HG02798 (cell line): ENCODE data around the gene ANAPC13.

Experiments
- ATAC-seq: cut with Tn5 transposase; IDR thresholded peaks from one replicate; pipeline ENCODE4 v1.9.1; 2021; ENCODE audit warnings: mild to moderate bottlenecking; ENCODE audit not compliant: unreplicated experiment, poor library complexity

Gene ANAPC13

DNA sequence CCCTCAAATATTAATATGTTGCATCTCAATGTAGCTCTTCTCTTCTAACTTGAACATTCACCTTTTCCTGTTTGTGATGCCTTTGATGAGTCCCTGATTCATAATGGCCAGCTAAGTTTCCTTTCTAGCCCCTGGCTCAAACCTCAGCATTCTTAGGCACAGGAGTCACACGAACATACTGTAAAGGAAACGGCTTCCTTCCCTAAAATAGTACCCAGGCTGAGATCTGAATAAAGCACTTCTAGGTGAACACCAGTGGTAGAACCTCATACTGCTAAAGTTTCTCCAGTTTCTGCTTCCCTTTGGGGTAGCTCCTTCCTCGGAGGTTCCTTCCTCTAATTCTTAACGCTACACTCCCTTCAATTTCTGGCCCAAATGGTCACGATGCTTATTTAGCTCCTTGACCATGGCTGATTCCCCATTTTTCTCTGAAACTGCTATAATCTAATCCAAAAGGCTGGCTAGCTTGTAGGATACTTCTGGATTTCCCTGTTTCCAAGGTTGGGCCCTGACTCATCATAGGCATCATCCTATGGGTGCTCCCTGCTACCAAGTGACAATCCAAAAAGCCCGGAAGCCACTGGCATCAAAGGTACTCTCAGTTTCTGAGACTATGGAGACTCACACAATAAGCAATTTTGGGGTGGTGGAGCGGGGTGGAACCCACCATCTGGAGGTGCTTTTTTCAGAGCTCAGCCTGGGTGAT is 2.4 kb downstream of the ANAPC13 start:
- ATAC-seq: no peak

DNA sequence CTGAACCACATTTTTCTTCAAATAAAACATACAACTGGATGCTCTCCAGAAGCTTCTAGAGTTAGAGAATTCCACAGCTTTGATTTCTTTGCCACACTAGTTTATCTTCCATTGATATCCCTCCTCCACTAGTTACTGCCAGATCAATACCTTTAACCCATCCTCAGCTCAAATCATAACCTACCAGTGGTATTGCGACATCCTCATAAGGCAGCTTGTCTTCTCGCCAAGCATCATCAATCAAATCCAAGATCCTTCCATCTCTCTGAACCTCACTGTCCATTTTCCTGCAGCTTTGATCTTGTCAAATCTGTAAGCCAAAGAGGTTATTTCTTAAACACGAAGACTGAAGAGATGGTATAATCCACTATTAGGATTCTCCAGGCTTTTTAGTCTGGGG is 3.2 kb downstream of the ANAPC13 start:
- ATAC-seq: no peak

DNA sequence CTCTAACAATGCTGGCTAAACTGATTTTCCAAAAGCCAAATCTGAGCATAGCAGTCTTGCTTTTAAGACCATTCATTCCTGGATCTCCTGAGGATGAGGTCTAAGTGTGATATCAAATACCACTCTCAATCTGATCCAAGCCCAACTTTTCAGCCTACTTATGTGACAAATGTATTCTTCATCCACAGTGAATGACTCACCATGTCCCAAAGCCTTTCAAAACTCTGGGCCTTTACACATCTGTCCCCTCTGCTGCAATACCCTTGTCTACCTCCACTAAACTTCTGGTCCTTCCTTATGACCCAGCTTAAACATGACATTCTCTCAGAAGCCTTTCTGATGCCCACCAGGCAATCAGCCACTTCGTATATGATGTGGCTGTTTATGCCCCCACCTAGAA is 4.6 kb downstream of the ANAPC13 start:
- ATAC-seq: no peak

DNA sequence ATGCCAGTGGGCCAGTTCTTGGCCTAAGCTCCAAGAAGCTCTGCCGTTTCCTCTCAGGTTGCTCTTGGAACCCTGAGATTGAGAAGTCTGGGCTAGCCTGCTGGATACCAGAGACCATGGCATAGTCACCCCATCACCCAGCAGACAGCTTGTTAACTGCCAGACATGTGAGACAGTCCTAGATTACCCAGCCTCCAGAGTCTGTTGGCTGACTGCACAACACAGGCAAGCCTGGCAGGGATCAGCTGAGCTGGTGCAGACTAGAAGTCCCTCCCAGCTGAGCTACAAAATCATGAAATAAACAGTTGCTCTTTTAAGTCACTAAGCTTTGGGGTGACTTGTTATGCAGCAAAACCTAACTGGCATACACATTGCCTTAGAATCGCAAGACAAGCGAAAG is 5.2 kb downstream of the ANAPC13 start:
- ATAC-seq: no peak

DNA sequence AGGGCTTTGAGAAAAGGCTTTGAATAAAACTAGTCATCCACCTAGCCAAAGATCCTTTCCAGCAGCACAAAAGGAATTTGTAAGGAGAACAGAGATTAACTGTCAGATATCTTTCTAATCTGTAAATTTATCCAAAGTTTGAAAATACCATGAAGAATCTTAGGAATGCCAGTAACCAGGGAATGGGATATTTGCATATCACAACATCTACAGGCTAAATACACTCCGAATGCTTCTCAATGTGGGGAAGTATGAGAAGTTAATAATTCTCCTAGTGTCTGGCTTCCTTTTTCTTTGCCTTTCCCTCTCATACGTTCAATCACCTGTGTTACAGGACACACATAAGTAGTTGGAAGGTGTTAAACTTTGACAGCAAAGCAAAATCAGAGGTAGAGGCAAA is 7.8 kb downstream of the ANAPC13 start:
- no peak for ATAC-seq

DNA sequence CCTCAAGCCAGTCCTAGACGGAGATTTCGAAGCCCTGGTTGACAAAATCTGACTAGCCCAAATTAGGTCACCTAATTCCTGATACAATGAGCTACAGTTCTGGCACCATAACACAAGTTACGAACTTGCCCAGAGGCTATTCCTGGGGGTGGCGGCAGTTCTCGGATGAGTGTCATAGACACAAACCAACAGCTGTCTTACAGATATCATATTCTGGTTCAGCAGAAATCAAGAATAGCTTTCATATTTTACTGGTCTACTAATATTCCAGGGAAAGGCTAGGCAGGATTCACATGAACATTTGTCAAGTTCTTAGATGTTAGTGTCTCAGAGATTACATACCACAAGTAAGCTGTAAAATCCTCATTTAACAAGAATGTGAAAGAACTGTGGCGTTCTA is 8.8 kb downstream of the ANAPC13 start:
- ATAC-seq: no peak

DNA sequence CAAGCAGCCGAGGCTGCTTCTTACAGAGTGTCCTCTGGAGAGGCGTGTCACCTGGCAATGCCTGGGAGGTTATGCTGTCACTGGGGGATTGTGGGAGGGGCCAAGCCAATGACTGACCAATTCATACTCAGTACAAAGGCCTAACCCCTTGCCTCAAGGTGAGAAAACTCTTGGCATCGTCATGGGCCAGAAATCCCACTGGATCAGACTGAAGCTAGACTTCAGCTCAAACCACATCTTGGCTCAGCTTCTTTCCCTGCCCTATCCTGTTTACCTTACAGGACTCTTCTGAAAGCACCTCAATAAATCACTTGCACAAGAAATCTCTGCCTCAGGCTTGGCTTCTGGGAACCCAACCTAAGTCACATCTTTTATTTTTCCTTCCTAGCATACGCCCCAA is 9.5 kb downstream of the ANAPC13 start:
- no peak for ATAC-seq

DNA sequence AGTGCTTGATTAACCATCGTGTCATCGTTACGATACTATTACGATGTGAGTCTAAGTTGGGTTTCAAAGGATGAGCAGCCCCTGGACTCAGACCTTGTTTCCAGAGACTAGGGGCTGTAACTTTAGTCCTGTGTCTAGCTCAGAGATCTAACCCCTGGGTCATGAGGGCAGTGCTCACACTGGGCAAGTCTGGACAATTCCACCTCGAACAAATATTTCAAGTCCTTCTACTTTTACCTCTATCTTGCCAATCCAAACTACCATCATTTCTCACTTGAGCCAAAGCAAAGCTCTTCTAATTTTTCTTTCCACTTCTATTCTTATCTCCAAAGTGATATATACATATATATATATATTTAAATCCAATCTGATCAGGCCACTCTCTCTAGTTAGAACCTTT is 10.8 kb downstream of the ANAPC13 start:
- no peak for ATAC-seq

DNA sequence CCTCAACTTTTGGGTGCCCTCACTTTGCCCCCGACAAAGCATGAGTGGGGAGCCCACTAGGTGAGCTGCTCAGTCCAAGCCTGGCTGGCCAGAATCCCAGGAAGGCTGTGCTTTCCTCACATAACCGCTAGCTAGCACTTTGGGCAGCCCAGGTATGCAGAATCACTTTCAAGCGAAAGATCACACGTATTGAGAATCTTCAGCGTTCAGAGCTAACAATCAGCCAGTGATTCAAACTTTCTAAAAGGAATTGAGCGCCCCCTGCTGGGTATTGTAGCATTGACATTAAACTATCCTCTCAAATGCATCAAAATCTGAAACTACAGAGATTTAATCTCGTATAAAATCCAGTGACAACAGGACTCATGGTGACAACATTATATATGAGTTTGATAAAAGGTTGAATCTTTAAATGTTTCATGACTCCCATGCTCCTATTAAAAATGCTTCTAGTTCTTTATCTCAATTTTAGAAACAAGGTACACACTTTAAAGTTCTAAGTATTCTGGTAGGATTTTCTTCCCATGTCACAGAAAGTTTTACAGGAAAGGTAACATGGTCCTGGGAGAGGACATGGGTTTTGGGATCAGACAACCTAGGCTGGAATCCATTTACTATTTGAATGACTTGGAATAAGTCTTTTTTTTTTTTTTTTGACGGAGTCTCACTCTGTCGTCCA is 11.8 kb downstream of the ANAPC13 start:
- ATAC-seq: peak; percentile 64

DNA sequence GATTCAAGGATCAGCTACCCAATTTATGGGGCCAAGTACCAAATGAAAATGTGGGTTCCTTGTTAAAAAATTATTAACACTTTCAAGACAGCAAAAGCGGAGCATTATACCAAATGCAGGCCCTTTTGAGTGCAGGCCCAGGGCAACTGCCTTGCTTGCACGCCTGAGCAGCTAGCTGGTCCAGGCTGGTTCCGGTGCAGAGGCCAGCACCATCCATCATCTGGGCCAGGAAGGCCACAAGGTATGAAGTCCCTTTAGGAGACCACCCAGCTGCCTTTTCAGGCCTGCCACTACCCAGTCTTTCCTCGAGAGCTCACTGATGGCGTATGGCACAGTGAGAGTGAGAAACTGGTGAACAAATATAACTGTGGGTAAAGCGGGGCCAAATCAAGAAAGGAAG is 13.0 kb downstream of the ANAPC13 start:
- no peak for ATAC-seq

DNA sequence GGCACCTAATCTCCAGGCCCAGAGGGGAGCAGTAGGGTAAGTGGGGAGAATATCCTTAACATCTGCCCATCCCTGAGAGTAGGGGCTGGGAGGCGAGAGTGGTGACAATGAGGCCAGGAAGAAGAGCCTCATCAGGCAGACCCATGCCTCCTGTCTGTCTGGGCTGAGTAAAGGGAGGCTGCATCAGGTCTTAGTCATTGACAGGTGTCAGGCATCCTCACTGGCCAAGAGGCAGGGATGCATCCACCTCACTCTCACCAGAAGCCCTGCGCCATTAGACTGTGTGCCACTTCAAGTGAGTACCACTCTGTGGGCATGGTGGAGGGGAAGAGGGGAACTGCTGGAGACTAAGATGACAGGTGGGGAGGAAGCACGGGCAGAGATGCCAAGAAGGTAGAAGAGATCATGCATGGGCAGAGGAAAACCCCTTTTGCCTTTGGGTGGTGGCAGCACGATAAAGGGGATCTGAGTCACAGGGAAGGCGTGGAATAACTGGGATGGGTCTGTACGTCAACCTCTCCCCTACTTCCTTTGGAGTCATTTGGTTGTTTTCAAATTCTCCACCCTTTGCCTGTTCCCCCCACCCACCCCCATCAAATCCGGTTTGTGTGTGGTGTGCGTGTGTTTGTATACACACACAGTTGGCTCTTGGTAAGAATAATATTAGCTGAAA is 14.1 kb downstream of the ANAPC13 start:
- no peak for ATAC-seq

DNA sequence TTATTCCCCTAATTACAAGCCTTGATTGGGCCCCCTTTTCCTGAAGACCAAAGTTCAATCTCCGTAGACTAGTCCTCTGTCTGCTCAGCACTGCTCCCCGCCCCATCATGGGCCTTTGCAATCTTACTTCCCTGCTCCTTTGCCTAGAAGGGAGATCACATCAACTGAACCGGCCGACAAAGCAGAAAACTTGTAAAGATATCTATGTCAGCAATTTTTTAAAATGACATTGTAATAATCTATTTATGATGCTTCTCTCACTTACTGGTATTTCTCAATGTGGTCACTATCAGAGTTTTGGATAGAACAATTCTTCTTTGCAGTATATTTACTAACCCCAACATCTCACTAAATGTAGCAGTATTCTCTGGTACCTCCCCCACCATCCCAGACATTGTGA is 17.3 kb downstream of the ANAPC13 start:
- ATAC-seq: no peak

DNA sequence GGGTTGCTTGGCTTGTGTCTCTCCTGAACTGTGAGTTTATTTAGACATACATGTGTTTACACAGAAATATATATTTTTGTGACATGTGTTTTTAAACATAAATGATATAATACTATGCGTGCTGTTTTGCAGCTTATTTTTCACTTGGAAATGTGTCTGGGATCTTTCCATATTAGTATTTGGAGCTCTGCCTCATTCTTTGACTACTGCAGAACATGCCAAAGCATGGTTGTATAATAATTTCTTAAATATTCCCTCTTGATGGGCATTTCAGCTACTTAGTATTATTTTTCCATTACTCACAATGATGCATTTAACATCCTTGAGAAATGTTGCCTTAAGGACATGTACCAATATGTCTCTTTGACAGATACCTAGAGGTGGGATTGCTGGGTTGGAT is 19.5 kb downstream of the ANAPC13 start:
- ATAC-seq: no peak

DNA sequence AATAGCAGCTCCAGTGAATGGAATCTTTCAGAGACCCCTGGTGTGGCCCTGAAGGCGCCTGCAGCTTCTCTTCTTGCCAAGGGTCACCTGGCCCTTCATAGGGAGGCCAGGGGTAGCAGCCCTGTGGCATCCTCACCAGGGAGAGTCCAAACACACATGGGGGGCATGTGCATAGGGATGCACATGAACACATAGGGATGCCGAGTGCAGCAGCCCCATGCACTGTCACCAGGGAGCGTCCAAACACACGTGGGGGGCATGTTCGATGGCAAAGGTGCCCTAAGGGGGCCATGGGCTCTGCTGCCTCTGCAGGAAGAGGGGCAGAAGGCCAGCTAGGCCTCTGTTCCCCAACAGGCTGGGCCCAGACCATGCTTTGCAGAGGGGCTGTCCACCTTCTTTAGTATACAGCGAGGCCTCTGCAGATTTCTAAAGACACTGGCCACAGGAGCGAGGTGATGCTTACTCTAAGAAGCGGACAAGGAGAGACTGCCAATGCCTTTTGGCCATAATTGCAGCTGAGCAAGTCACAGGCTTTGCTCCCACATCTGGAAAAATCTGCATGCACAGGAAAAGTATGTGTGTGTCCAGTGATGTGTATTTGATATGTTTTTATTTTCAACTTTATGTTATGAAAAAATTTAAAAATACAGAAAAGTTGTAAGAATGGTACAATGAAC is 21.0 kb downstream of the ANAPC13 start:
- no peak for ATAC-seq

DNA sequence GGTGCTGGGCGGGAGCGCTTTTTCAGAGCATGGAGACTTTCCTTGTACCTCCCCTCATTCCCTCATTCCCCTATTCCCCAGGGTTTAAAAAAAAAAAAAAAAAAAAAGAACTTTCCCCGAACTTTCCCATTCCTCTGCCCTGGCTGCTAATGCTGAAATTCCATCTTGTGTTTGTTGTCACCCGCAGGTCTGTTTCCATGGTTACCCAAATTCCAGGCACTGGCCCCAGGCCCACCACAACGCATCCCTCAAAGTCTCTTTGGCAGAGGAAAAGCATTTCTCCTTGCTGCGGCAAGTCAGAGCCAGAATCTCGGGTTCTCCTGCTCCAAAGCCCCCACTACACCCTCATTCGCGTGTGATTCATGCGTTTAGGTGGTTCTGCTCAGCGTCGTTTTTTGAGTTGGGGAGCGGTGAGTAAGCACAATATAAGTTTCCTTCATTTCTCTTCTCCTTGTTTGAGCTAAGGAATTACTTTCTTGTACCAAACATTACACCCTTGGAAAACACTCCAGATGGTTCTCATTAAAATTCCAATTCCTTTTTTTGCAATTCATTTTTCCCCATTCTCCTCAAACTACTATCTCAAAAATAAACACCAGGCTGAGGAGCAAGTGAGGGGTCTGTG is 21.6 kb downstream of the ANAPC13 start:
- no peak for ATAC-seq

DNA sequence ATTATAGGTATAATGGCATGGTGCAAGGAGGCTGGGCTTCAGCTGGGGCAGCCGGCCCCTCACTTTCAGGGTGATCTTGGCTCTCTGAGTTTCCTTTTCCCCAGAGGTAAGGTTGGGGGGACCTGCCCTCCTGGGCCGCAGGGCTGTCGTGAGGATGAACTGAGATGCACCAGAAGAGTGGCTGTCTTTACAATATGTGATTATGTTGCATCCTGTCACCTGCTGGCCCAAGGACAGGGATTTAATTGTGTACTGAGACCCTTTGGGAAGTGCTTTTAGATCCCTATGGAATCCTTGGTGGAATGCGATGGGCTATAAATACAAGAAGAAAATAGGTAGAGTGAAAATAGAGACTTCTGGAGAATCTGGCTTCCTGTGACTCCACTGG is 22.1 kb downstream of the ANAPC13 start:
- no peak for ATAC-seq

DNA sequence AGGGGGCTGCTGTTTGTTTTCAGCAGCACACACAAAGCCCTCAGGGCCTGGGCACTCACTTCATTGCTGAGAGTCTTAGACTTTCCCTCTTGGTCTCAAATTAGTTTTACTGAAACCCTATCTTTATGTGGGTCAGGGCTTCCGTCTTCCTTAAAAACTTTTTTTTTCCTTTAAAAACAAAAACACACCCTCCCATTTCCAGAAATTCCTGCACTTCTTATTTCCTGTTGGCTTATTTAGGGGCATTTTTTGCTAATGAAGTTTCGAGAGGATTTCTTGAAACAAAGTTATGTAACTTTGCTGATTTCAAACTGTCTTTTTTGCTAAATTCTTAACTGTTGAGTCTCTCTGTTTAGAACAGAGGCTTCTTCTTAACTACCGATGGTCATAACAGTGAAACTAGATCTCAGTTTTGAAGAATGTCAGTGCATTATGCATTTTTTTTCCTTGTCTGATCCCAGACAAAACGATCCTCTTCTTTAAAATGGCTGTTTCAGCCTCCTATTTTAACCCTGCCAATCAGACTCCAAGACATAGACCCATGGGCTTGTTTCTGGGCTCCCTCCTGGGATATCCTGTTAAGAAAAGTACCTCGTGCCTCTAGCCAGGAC is 23.3 kb downstream of the ANAPC13 start:
- no peak for ATAC-seq

DNA sequence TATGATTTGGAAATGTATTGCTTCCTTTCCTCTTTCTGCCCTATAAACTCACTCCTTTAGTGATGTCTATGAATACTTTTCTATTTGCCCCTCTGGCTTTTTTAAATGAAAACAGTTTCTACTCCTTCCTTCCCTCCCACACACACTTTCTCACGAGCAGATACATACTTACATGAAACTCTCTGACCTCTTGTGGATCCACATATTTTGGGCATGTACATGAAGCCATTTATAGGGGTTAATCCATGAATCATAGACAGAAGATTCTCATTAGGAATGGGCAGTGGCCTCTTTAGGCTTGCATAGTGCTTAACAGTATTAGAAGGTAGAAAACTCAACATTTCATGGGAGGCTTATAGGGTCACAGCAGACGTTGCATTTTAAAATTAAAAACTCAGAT is 24.8 kb downstream of the ANAPC13 start:
- no peak for ATAC-seq

DNA sequence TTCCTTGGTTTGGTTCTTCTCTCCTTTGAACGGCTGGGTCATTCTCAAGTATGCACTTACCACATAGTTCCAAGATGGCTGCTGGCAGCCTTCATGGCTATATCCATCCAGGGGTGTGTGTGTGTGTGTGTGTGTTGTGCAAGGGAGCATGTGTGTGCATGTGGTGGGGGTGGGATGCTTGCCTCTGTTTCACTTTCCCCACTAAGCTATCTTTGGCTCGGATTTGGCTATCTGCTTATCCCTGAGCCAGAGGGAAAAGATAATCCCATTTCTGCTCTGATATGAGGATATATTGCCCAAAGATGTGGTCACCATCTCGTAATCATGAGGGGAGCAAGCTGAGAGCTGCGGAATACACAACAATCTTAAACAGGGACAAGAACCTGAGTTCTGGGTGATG is 26.2 kb downstream of the ANAPC13 start:
- no peak for ATAC-seq

DNA sequence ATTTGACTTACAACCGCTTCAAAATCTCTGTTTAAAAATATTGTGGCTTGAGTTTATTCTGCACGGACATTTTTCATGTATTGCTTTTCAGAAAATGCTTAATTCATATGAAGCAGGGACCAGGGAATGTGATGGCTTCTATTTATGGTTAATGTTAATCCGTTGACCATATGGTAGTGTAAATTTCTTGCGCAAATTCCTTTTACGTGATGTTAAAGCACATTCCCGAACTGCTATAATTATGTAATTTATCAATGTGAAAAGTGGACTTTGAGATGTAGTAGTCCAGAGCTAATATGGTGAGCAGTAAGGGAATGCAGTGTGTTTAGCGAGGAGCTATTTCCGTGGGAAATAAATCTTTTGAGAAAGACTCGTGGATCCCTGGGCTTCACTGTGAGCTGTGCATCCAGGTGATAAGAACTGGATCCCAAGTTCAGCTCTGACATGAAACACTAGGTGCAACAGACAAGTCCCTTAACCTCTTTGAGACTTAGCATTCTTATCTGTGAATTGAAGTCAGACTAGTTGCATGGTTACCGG is 27.3 kb downstream of the ANAPC13 start:
- no peak for ATAC-seq
